Nephron progenitor cell (in vitro differentiated cells): ENCODE measurements around the gene WDR17.

ENCODE experiments used
- DNase-seq: peaks from one replicate; pipeline ENCODE4 v3.0.0; 2021
- H3K27ac Mint-ChIP-seq: 2 replicates; pipeline ENCODE4 v1.8.0; 2021; ENCODE audit warnings: mild to moderate bottlenecking, moderate library complexity, mixed read lengths
- H3K27me3 Mint-ChIP-seq: 2 replicates; pipeline ENCODE4 v1.8.0; 2021; ENCODE audit warnings: mild to moderate bottlenecking, low read depth, mixed read lengths; ENCODE audit not compliant: poor library complexity
- H3K36me3 Mint-ChIP-seq: 2 replicates; pipeline ENCODE4 v1.8.0; 2021; ENCODE audit warnings: low read depth, mixed read lengths
- H3K4me1 Mint-ChIP-seq: 2 replicates; pipeline ENCODE4 v1.8.0; 2021; ENCODE audit warnings: mixed read lengths
- H3K4me3 Mint-ChIP-seq: 2 replicates; pipeline ENCODE4 v1.8.0; 2021; ENCODE audit warnings: mild to moderate bottlenecking, moderate library complexity, mixed read lengths
- H3K9me3 Mint-ChIP-seq: 2 replicates; pipeline ENCODE4 v1.8.0; 2021; ENCODE audit warnings: mild to moderate bottlenecking, moderate library complexity, mixed read lengths
- TF ChIP-seq, protein P1 (sequence below): fragments of 200-600 bp; sonication (generic); IDR thresholded peaks from 2 replicates; pipeline ENCODE4 v1.5.0; 2021; ENCODE audit warnings: antibody characterized with exemption

The WDR17 gene

GRCh38 chr4:176153124-176153523 is 87.5 kb downstream of the WDR17 start:
- no peak for DNase-seq
- H3K9me3 Mint-ChIP-seq, result no peaks in the 10 kb centered on the region
- H3K4me1 Mint-ChIP-seq, result no peaks in the 10 kb centered on the region
- no peak overlapping the region for H3K4me3 Mint-ChIP-seq
- no peaks in the 10 kb centered on the region for H3K27me3 Mint-ChIP-seq
- H3K27ac Mint-ChIP-seq, result no peak overlapping the region
- no peaks in the 10 kb centered on the region for H3K36me3 Mint-ChIP-seq
- TF ChIP-seq, protein P1, sequence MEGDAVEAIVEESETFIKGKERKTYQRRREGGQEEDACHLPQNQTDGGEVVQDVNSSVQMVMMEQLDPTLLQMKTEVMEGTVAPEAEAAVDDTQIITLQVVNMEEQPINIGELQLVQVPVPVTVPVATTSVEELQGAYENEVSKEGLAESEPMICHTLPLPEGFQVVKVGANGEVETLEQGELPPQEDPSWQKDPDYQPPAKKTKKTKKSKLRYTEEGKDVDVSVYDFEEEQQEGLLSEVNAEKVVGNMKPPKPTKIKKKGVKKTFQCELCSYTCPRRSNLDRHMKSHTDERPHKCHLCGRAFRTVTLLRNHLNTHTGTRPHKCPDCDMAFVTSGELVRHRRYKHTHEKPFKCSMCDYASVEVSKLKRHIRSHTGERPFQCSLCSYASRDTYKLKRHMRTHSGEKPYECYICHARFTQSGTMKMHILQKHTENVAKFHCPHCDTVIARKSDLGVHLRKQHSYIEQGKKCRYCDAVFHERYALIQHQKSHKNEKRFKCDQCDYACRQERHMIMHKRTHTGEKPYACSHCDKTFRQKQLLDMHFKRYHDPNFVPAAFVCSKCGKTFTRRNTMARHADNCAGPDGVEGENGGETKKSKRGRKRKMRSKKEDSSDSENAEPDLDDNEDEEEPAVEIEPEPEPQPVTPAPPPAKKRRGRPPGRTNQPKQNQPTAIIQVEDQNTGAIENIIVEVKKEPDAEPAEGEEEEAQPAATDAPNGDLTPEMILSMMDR, result no peak

DNA sequence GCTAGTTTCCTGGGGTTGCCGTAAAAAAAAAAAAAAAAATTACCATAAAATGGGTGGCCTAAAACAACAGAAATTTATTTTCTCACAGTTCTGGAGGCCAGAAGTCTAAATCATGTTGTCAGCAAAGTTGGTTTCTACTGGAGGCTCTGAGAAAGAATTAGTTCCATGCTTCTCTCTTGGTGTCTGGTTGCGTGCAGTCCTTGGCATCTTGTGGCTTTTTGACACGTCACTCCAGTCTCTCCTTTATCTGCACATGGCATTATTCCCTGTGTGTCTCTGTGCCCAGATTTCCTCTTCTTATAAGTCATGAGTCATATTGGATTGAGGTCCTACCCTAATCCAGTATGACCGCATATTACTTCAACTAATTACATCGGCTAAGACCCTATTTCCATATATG is 91.0 kb downstream of the WDR17 start:
- no peak overlapping the region for H3K27ac Mint-ChIP-seq
- DNase-seq, result no peak
- H3K27me3 Mint-ChIP-seq, result no peaks in the 10 kb centered on the region
- H3K9me3 Mint-ChIP-seq, result no peaks in the 10 kb centered on the region
- H3K4me3 Mint-ChIP-seq, result no peak overlapping the region
- no peaks in the 10 kb centered on the region for H3K4me1 Mint-ChIP-seq
- H3K36me3 Mint-ChIP-seq, result no peaks in the 10 kb centered on the region
- TF ChIP-seq, protein P1, result no peak

- no peaks in the 10 kb centered on the region for H3K4me1 Mint-ChIP-seq
- H3K27ac Mint-ChIP-seq, result no peak overlapping the region
Measured at GRCh38 chr4:176163041-176163440, 97.4 kb downstream of the WDR17 start.

DNA sequence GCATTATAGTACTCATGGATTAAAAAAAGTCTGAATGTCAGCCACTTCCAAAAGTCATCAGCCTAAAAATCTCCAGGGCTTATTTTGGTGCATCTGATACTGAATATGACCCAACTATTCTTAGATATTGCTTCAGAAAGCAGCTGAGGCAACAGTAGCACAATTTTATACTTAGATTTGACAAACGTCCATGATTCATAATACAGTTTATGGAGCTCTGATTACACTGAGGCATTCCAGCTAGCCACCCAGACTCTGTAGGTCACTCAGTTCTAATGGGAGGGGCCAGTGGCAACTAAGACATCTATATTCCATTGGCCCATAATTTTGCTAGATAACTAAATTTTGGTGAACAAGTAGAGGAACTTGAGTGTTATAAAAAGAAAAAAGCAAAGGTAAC is 119.4 kb downstream of the WDR17 start:
- no peak overlapping the region for H3K27ac Mint-ChIP-seq
- H3K4me3 Mint-ChIP-seq, result no peak overlapping the region
- DNase-seq, result no peak
- no peaks in the 10 kb centered on the region for H3K9me3 Mint-ChIP-seq
- TF ChIP-seq, protein P1, result no peak
- H3K36me3 Mint-ChIP-seq, result no peaks in the 10 kb centered on the region
- no peaks in the 10 kb centered on the region for H3K27me3 Mint-ChIP-seq
- H3K4me1 Mint-ChIP-seq, result peaks cover 7% of the 10 kb centered on the region

More at GRCh38 chr4:176163041-176163440, 97.4 kb downstream of the WDR17 start:
- TF ChIP-seq, protein P1, result no peak
- DNase-seq, result no peak
- H3K36me3 Mint-ChIP-seq, result no peaks in the 10 kb centered on the region
- no peaks in the 10 kb centered on the region for H3K9me3 Mint-ChIP-seq
- H3K4me3 Mint-ChIP-seq, result no peak overlapping the region
- no peaks in the 10 kb centered on the region for H3K27me3 Mint-ChIP-seq

DNA sequence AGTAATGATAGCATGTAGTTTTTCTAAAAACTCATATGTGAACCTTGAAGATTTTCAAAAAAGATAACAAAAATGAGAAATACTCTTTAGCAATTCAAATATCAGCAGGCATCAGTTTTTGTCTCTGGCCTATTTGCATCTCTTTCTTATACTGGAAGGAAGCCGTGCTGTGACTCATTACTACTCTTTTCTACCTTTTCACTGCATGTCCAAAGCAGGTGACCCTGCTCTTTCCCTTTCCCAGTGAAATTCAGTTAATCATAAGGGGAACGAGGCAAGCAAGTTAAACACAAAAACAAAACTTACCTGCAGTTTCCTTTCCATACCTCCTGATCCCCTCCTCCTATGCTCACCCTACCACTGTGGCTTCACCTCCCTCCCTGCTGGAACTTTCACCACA is 120.4 kb downstream of the WDR17 start:
- H3K36me3 Mint-ChIP-seq, result no peaks in the 10 kb centered on the region
- H3K4me1 Mint-ChIP-seq, result peaks cover 7% of the 10 kb centered on the region
- no peaks in the 10 kb centered on the region for H3K9me3 Mint-ChIP-seq
- no peak overlapping the region for H3K4me3 Mint-ChIP-seq
- no peak overlapping the region for H3K27ac Mint-ChIP-seq
- no peak for DNase-seq
- TF ChIP-seq, protein P1, result no peak
- H3K27me3 Mint-ChIP-seq, result no peaks in the 10 kb centered on the region

DNA sequence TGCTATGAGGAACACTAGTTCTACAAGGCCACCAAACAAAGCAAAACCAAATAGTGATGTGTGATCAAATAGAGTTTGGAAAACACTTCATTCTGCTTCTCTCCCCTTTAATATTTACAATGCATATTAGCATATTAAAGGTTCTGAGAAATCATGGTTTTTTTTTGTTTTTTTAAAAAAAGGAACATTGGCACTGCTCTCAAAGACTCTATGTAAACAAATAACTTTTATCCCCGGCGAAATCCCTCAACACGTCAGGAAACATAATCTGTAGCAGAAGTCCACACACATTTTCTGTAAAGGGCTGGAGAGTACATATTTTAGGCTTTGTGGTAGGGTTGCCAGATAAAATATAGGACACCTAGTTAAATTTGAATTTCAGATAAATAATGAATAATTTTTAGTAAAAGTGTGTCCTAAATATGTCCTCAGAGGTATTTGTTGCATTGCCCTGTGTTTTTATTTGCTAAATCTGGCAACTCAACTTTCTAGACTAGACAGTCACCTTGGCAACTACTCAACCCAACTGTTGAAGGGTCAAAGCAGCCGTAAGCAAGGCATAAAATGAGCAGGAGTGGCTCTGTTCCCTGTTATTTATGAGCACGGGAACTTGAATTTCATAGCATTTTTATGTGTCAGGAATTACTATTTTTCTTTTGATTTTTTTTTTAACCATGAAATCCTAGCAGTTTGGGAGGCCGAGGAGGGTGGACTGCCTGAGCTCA is 121.2 kb downstream of the WDR17 start:
- Mint-ChIP-seq H3K4me3 (no peak overlapping the region), H3K9me3 (no peaks in the 10 kb centered on the region), H3K27ac (no peak overlapping the region), H3K27me3 (no peaks in the 10 kb centered on the region), H3K4me1 (peaks cover 7% of the 10 kb centered on the region), H3K36me3 (no peaks in the 10 kb centered on the region)
- no peak for DNase-seq
- TF ChIP-seq, protein P1, result no peak
